NOMO-1 treated with dmso at 0.1 percent for 144 hours (cell line): ENCODE results near the gene TIMM8B.
"Not testable (repeated sequence)": the region's sequence is repeated elsewhere in the genome, so short reads cannot be mapped to it uniquely, and the experiment has no call there.

Experiments used
- DNase-seq: peaks from one replicate; lab custom pipeline; 2025; ENCODE audit not compliant: unreplicated experiment; lab: John Stamatoyannopoulos, UW

The TIMM8B gene, protein sequence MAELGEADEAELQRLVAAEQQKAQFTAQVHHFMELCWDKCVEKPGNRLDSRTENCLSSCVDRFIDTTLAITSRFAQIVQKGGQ

DNA sequence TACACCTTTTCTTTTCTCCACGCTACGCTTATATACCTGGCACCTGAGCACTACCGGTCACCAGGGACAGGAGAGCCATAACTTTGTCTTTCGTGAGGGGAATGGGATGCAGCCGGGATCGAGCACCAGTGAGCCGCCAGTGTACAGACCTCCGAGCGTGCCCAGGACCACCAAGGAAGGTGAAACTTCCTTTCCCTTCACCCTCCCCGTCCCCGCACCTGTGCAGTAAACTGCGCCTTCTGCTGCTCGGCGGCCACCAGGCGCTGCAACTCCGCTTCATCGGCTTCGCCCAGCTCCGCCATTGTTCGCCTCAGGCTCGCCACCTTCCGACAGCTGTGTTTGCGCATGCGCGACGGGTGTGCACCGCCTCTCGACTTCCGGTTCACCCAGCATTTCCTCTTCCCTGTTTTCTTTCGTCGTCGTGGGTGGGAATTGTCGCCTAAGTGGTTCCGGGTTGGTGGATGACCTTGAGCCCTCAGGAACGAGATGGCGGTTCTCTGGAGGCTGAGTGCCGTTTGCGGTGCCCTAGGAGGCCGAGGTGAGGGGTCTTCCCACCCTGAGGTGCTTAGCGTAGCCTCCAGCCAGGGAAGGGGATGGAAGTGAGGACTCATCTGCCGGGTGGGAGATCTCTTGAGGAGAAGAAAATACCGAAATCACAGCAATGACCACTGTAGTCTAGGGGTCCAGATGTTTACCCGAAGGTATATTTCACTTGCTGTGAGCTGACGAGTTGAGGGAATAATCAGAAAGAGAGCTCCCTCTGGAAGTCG, at the start of gene TIMM8B, which contains the start of gene SDHD:
Gene TIMM8B (minus strand): TSS at position 335 of the 770 bp plus-strand sequence. CDS start 33 bp downstream, at position 302.
Gene SDHD (plus strand): TSS at position 452 of the 770 bp plus-strand sequence. CDS start 35 bp downstream, at position 487.
- DNase-seq: peak; percentile 98

DNA sequence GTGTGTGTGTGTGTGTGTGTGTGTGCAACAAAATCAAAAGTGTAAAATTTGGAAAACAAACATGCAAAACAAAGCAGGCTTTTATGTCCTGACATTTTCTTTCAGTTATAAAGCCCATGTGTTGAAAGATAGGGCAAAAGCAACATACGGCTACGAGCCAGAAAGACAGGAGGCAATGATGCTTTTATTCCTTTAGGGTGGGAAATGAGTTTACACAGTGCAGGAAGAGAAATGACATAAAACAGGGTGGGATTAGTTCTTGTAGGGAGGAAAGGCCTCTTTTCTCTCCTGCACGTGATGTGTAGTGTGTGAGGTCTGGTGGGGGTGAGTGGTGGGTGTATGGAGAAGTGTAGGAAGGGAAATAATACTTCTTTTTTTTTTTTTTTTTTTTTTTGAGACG, 47.9 kb upstream of the TIMM8B start:
- no peak for DNase-seq

DNA sequence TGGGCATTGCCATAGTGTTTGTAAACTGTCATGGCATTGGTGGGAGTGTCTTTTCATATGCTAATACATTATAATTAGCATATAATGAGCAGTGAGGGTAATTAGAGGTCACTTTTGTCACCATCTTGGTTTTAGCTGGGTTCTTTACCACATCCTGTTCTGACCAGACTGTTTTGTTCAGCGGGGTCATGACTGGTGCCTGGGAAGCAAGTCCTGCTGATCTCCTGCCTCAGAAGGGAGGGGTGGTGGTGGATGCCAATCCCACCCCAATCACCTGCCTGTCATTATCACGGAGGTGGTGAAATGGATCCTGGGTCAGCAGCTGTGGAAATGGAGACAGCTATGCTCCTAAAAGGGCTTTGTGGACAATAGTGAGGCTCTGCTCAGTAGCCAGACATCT, 46.2 kb upstream of the TIMM8B start:
- DNase-seq: no peak

DNA sequence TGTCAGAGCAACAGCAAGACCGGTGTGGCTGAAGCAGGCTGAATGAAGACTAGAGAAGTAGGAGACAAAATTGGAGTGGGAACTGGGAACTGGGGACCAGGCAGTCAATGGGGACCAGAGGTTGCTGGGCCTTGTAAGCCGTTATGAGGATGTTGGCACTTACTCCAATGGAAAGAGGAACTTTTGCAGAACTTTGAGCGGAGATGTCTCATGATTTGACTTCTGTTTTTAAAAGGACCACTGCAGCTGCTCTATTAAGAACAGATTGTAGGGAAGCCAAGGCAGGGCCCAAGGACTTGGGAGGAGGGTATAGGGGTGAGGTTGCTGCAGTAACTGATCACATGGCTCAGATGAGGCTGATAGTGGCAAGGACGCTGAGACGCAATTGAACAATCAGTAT, 43.1 kb upstream of the TIMM8B start:
- peak; percentile 21 for DNase-seq

DNA sequence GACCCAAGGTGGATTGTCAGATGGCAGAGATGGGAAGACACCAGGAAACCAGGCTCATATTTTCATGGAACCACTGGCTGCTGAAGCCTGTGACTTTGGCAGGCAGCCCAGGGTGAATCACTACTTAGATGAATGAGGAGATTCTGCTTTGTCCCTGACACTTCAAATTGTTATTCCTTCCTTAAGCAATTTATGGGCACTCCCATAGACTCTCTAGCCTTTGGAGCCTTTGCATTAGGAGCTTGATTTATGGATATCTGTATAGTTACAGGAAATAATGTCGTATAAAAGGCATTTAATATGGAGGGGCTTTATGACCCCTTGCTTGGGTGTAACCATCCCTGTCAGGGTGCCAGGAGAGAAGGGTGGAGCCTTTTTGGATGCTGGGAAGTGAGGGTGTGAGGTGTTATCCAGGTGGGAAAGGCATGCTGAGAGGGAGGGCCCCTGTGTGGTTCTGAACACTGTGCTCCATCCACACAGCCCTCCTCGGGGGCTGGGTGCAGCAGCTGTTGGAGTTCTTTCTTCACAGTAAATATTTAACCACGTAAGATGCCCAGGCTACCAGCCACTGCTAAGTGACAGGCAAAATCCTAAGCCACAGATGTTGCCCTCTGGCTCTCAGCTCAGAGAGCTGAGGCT, 42.0 kb upstream of the TIMM8B start:
- no peak for DNase-seq

DNA sequence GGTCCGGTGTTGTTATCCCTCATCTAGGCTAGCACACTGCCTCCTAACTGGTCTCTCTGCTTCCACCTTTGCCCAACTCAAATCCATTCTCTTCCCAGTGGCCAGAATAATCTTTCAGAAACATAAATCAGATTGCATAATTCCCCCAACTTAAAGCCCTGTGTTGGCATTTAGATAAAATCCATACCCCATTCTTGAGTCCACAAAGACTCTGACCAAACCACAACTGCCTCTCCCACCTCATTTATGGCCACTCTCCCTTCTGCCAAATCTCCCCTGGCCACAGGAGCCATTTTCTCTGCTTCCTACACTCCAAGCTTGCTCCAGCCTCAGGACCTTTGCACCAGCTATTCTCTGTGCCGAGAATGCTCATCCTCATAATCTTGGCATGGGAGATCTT, 40.5 kb upstream of the TIMM8B start:
- no peak for DNase-seq

DNA sequence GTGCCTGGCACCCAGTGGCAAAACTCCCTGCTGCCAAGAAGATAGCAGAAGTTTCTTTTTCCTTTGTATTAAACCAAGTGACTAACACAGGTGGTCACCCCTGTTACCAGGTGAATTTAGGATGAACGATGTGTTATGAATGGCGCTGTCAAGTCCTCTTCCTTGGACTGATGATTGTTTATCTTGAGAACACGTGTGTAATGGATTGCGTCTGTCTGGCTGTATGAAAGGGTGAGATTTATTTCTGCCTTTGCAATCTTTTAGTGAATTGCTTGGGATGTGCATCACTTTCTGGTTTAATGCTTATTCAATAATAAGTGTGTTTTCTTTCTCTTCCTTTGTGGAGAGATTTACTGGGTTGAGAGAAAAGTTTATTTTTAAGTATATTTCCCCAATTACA, 36.6 kb upstream of the TIMM8B start:
- DNase-seq: no peak

DNA sequence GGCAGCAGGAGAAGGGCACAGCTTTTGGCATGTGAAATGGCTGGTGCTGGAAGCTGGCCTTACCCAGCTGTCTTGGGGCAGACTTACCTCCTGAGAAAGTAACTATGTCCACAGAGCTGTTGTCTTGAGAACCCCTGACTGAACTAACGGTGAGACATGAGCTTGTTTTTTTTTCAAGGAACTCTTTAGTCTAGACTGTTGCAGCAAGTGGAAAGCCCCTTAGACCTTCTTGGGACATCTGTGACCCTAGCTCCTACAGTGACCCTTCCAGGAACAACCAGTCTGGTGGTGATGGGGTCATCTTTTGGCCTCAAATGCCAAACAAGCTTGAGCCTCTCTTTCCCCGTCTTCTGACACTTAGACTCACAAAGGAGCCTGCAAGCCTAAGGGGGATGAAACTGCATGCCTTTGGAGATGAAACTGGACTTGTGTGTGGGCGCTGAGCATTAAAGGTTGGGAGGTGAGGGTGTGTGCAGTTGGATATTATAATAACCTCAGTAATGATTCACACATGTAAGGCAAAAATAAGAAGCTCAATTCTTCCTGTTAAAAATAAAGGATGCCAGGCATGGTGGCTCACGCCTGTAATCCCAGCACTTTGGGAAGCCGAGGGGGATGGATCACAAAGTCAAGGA, 35.5 kb upstream of the TIMM8B start:
- no peak for DNase-seq

DNA sequence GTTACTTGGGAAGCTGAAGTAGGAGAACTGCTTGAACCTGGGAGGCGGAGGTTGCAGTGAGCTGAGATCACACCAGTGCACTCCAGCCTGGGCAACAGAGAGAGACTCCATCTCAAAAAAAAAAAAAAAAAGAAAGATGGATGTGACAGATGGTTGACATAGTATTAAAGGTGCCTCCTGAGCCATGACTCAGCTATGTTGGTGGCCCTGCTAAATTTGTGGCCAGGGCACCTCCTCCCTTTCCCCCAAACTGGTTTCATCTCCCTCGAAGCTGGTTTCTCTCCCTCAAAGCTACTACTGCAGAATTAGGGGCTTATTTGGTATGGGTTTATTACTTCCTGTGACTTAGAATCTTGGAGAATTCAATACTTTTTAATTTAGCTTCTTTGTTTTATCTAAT, 31.6 kb upstream of the TIMM8B start:
- DNase-seq: no peak

DNA sequence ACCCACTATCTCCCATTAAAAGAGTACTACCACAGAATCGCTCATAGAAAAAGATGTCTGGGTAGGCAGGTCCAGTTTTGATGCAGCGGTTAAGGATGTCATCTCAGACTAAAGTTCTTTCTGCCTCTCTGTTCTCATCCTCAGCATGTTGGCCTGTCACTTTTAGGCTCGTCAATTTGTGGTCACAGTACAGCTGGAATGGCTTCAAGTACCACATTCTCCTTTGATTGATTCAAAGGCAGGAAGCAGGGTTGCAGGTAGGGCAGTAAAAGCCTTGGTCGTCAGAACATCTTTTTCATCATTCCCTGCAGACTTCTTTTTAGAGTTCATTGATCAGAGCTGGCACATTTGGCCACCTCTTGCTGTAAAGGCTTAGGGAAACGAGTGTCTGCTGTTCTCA, 28.8 kb upstream of the TIMM8B start:
- no peak for DNase-seq

DNA sequence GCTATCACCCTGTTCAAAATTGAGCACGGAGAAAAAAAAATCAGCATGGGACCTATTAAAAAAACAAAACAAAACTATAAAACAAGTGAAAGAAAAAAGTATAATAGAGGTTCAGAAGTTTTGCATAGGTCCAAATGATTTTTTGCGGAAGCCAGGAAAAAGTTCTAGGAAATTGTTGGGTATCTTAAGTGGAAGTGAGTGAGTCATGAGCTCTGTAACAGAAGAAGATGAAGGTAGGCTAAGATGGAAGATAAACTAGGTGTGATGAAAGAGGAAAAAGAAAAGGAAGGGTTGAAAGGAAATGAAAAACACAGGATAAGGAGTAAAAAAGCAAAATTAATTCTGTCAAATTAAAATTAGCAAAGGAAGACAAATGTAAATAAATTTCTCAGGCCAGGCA, 27.9 kb upstream of the TIMM8B start:
- no peak for DNase-seq

DNA sequence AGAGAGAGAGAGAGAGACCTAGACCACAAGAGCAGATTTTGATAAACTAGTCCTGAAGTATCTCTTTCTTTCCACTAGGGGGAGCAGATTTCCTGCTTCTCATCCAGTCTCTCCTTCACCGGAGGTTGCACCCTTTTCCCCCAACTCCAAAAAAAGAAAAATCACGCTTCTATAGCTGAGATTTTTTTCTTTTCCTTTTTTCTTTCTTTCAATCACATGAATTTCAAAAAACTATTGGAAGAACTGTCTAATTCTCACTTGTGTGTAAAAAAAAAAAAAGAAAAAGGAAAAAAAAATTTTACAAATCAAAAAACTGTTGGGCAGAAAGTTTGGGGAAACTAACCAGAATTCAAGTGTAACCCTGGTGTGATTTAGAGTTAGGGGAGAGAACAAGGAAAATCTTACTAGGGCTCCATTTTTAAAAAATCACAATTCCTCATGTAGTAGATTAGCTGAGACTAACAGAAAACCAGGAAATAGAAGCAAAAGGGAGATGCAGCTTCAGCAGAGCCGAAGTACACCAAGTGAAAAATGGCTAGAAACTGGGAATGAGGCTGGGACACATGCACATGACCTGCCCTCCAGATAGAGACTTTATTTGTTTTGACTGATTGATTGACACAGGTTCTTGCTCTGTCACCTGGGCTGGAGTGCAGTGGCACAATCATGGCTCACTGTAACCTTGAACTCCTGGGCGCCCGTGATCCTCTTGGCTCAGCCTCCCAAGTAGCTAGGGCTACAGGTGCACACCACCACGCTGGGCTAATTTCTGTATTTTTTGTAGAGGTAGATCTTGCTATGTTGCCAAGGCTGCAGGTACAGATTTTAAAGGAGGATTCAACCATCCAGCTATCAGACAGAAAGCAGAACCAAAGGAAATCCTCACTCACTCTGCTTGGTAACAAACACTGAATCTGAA, 27.2 kb upstream of the TIMM8B start:
- DNase-seq: peak; percentile 42

DNA sequence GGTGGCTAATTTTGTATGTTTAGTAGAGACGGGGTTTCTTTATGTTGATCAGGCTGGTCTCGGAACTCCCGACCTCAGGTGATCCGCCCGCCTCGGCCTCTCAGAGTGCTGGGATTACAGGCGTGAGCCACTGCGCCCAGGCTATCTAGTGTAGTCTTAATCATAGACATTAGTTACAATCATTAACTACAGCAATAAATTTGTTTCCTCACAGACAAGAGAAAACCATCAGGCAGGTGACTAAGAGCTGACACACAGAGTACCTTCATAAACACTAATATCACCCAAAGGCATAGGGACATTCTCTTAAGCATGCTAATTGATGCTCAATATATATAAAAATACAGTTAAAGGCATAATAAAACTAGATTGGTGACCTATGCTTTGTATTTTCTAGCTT, 19.5 kb upstream of the TIMM8B start:
- no peak for DNase-seq

DNA sequence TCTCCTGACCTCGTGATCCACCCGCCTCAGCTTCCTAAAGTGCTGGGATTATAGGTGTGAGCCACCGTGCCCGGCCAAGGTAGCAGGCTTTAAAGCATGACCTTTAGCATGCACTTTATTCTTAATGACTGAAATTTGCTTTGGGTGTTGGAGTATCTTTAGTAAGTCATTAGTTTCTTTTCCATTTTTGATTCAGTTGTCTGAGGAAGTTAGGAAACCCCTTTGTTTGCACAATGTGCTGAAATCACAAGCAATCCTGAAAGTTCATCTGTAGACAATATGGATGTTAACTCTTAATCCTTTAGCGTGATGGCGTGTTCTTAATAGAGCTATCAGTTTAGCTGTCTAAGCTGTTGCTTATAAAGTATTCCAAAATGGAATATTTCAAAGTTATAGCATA, 16.9 kb upstream of the TIMM8B start:
- DNase-seq: no peak

DNA sequence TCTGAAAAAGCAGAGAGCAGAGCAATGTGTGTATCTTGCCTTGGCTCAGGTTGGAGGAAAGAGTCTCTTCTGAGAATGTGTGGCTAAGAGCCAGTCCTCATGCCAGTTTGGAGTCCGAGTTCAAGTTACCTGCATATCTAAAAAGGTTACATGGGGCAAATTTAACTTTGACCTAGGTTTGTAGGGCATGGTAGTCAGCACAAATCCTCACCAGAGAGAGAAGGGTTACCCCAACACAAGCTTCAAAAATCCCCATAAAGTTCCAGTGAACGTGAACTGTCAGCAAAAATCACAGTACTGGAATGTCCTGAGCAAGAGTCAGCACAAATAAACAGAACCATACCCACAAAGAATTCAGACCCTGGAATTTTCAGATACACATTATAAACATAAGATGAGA, 13.9 kb upstream of the TIMM8B start:
- DNase-seq: no peak

DNA sequence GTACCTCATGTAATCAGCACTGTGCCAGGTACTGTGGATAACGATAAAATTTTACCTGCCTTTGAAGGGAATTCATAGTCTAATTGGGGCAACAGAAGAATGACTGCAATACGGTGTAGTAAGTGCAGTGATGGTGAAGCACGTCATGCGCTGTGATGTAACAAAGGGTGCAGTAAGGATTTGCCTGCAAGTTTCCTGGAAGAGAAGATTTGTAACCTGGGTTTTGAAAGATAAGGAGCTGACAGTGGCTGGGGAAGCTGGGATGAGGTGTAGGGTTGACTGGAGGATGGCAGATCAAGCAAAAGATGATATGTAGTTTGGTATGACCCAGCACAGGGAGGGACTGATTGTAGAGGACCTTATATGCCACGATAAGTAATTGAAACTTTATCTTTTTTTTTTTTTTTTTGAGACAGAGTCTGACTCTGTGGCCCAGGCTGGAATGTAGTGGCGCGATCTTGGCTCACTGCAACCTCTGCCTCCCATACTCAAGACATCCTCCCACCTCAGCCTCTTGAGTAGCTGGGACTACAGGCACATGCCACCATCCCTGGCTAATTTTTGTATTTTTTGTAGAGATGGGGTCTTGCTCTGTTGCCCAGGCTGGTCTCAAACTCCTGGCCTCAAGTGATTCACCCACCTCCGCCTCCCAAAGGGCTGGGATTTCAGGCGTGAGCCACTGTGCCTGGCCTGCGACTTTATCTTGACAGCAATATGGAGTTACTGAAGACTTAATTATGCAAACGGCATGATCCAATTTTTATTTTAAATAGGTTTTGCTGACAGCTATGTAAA, 11.4 kb upstream of the TIMM8B start:
- DNase-seq: no peak

DNA sequence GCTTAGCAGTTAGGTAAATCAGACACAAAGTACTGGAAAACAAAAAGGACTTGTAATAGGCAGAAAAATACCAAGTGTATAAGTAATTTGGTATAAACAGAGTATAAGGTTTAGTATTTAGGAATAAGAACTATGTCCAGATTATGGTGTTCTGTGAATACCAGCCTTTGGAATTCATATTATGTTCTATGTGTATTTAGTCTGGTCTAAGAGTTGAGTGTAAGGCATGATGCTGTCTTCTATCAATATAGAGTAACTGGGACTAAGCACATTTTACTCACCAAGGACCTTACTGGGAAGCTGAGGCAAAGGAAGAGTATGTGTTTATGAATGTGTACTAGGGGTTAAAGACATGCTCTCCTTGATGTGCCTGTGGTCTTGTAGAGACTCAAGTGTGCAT, 9.6 kb upstream of the TIMM8B start:
- no peak for DNase-seq

DNA sequence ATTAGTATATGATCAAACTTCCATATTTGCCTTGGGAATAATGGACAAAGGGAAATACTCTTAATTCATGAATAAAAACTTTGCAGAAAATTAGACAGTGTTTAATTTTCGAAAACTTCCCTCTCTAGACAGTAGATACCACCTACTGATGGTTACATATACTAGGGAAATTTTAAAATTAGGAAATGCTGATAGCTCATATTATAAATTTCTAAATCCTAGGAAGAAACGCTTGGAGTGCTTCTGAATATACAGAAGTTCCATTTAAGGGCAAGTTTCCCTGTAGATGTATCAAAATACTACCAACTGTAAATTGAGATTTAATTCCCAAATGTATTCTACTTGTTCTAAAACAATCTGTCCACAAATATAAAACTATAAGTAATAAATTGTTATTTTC, 8.7 kb upstream of the TIMM8B start:
- DNase-seq: not testable (repeated sequence)

DNA sequence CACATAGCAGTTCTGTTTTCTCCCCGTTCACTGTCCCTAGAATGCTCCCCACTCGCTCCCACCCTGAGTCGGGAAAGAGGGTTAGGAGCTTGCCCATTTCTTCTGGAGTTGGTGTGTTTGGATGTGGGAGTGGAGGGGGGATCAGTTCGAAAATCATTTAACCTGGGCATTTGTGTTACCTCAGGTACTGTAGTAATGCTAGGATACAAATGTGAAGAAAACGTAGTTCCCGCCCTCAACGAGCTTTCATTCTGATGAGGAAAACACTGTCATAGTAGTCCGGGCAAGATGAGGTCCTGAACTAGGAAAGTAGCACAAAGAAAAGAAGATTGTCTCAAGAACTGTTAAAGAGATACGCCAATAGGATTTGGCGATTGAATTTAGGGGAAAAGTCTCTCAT, 656 bp upstream of the TIMM8B start:
- DNase-seq: no peak

DNA sequence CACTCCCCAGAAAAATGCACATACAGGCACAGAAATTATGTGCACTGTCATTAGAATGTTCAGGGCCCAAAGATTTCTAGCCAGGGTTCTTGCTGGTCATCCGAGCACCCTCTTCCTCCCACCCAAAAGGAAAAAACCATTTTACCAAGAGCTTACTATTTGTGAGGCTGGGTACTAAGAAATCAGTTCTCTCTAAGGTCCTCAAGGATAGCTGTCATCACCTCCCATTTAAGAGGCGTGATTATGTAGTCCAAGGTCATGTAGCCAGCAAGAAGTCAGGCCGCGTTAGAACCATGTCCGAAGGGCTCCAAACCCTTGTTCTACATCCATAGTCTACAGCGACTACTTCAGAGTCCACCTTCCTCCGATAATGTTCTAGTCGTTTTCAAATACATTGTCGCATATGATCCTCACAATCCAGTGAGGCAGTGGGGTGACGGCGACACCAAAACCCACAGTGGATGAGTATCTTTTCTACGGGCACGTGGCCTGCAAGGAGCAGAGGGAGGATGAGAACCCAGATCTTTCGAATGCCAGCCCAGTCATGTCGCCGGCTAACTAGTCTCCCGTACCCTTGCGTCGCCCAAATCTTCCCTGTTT, 634 bp downstream of the TIMM8B start:
- no peak for DNase-seq
